HepG2 (cell line): ENCODE results near the gene MYO7A. TPM values are rescaled to one million over a fixed set of nuclear protein-coding genes. Genes with fewer than 3 reads are reported as not detected.

ENCODE experiments used
- ATAC-seq: fragments of 200-7000 bp; cut with Tn5 transposase; 3 replicates; pipeline ENCODE4 v1.9.1; 2020; ENCODE audit warnings: mild to moderate bottlenecking, moderate library complexity
- BruUV-seq: library from RNA; stranded (reverse); fragments of 400-500 nt; replicated peaks from 2 replicates; lab custom pipeline; 2021; lab: Mats Ljungman, UMichigan
- CTCF ChIA-PET: fragments of 300-600 bp; formaldehyde crosslinking; extraction: SDS; loops from one replicate; lab custom pipeline; 2021; ENCODE audit warnings: low total read pairs, inconsistent platforms, low intra/inter-chr PET ratio; lab: Yijun Ruan, JAX
- POLR2A ChIA-PET: fragments of 350-600 bp; sonication (Branson Sonifier 250); formaldehyde crosslinking; loops from one replicate; lab custom pipeline; 2020; ENCODE audit warnings: antibody characterized with exemption, inconsistent platforms; lab: Yijun Ruan, JAX
- DNase-seq: peaks from one replicate; pipeline ENCODE4 v3.0.0-alpha.2; 2015; ENCODE audit warnings: low spot score
- FAIRE-seq: peaks from 3 replicates; lab custom pipeline; 2011; peaks lifted over from hg19 to GRCh38; lab: Jason Lieb, UNC
- H2AFZ ChIP-seq: one replicate; pipeline ENCODE4 v1.6.1; 2011; ENCODE audit warnings: low read length, inconsistent platforms
- H3K27ac ChIP-seq: fragments of 300-600 bp; 3 replicates; pipeline ENCODE4 v1.8.0; 2011; ENCODE audit warnings: mixed run types, mild to moderate bottlenecking, mixed read lengths, low read length, inconsistent platforms; ENCODE audit not compliant: insufficient read depth; ENCODE audit errors: extremely low read length
- H3K27me3 ChIP-seq, 2 experiments: fragments of 200-600 bp in 1 of 2; 2 replicates in 1 of 2; 3 replicates in 1 of 2; pipeline versions ENCODE4 v1.6.0 to v1.8.0; 2011; ENCODE audit warnings: low read length in 2 of 2, mild to moderate bottlenecking in 2 of 2, moderate library complexity in 2 of 2, inconsistent platforms in 1 of 2; ENCODE audit not compliant: insufficient read depth in 2 of 2, control insufficient read depth in 1 of 2
- H3K36me3 ChIP-seq, 2 experiments: fragments of 200-600 bp in 1 of 2; replicated peaks in 1 of 2; 2 replicates in 1 of 2; 3 replicates in 1 of 2; pipeline versions ENCODE4 v1.5.1 to v1.8.0; 2011; ENCODE audit warnings: low read length in 2 of 2, inconsistent platforms in 1 of 2; ENCODE audit not compliant: insufficient read depth in 2 of 2, control insufficient read depth in 1 of 2
- H3K4me1 ChIP-seq: 2 replicates; pipeline ENCODE4 v1.5.1; 2012; ENCODE audit warnings: low read length, inconsistent platforms; ENCODE audit not compliant: insufficient read depth
- H3K4me2 ChIP-seq: 2 replicates; pipeline ENCODE4 v1.6.0; 2011; ENCODE audit warnings: low read depth, low read length, inconsistent platforms
- H3K4me3 ChIP-seq, 3 experiments: fragments of 200-600 bp in 1 of 3; sonication (generic), shearing (Covaris generic) in 1 of 3; replicated peaks in 1 of 3; 2 replicates each; pipeline ENCODE4 v1.5.1; 2011 to 2016; ENCODE audit warnings: low read length in 3 of 3, inconsistent platforms in 2 of 3, low read depth in 2 of 3, mild to moderate bottlenecking in 2 of 3, control low read depth in 1 of 3, mixed read lengths in 1 of 3; ENCODE audit not compliant: insufficient read depth in 1 of 3
- H3K79me2 ChIP-seq: one replicate; pipeline ENCODE4 v1.6.1; 2011; ENCODE audit warnings: low read length, inconsistent platforms; ENCODE audit not compliant: insufficient read depth
- H3K9ac ChIP-seq: 2 replicates; pipeline ENCODE4 v1.6.0; 2011; ENCODE audit warnings: mild to moderate bottlenecking, low read depth, low read length, inconsistent platforms; ENCODE audit not compliant: insufficient read depth
- H3K9me3 ChIP-seq: 2 replicates; pipeline ENCODE4 v1.5.1; 2012; ENCODE audit warnings: mild to moderate bottlenecking, low read length
- H4K20me1 ChIP-seq: 2 replicates; pipeline ENCODE4 v1.6.0; 2011; ENCODE audit warnings: inconsistent platforms, mild to moderate bottlenecking, low read length, moderate library complexity; ENCODE audit not compliant: insufficient read depth
- ESRRA ChIP-seq: sonication (generic); formaldehyde crosslinking; IDR thresholded peaks from 2 replicates; pipeline ENCODE4 v1.5.1; 2020; ENCODE audit warnings: mild to moderate bottlenecking, low read depth, missing genetic modification reagents
- ETV6 ChIP-seq: sonication (generic); formaldehyde crosslinking; conservative IDR thresholded peaks from 2 replicates; pipeline ENCODE4 v1.4.0; 2020; ENCODE audit warnings: missing genetic modification reagents
- KDM3A ChIP-seq: IDR thresholded peaks from 2 replicates; pipeline ENCODE4 v1.6.1; 2018; ENCODE audit warnings: low read depth, missing compliant biosample characterization
- ZNF143 ChIP-seq: sonication (generic); formaldehyde crosslinking; IDR thresholded peaks from 2 replicates; pipeline ENCODE4 v1.4.0; 2020; ENCODE audit warnings: missing genetic modification reagents
- WGBS: methylation state at CpG from one replicate; pipeline ENCODE4 v1.1.6; 2017; ENCODE audit warnings: low lambda C conversion rate; 5-methylcytosine and 5-hydroxymethylcytosine counted together
- in situ Hi-C: cut with HindIII; loops from 2 replicates; pipeline ENCODE4 v1.10.0; 2017; ENCODE audit warnings: low pct_unique_long_range_greater_than_20kb; ENCODE audit not compliant: extremely low pct_ligation_motif_present
- intact Hi-C: fragments of 100-400 bp; cut with micrococcal nuclease; formaldehyde crosslinking; loops from one replicate; pipeline ENCODE4 v1.10.0; 2022; ENCODE audit not compliant: unreplicated experiment
- polyA plus RNA-seq, 8 experiments: library from polyadenylated mRNA; depleted of rRNA in 3 of 8; stranded (reverse) in 7 of 8; unstranded in 1 of 8; fragments of >200 nt; fragmentation: Illumina TruSeq in 4 of 8; extraction: Trizol in 4 of 8; gene quantifications; 2 replicates each; pipeline versions ENCODE4 v1.2.1 to v1.2.3, GENCODE V29; 2011 to 2016; ENCODE audit warnings: low read depth in 4 of 8, missing spikeins in 1 of 8, mixed read lengths in 1 of 8; ENCODE audit not compliant: insufficient read depth in 1 of 8
- total RNA-seq, 5 experiments: library from RNA; depleted of rRNA; stranded (reverse); fragments of >200 nt; fragmentation: Illumina TruSeq; extraction: Trizol; gene quantifications; 2 replicates each; pipeline ENCODE4 v1.2.3, GENCODE V29; 2016; ENCODE audit warnings: low read depth in 1 of 5
- TF ChIP-seq, protein P1 (sequence below): sonication (generic); formaldehyde crosslinking; IDR thresholded peaks from 2 replicates; pipeline ENCODE4 v1.8.0; 2022; ENCODE audit warnings: mild to moderate bottlenecking, missing genetic modification reagents; ENCODE audit not compliant: insufficient replicate concordance
- TF ChIP-seq, protein P2 (sequence below): IDR thresholded peaks from 2 replicates; pipeline ENCODE4 v1.6.1; 2016; ENCODE audit warnings: mild to moderate bottlenecking
- TF ChIP-seq, protein P3 (sequence below): sonication (generic); formaldehyde crosslinking; IDR thresholded peaks from 2 replicates; pipeline ENCODE4 v1.9.0; 2021; ENCODE audit warnings: missing genetic modification reagents, borderline replicate concordance

The MYO7A gene
- total and polyA plus RNA-seq, 2 of the 13 experiments (the other 11 are each of a cell fraction or from before 2014, with no cell fraction given) = 7.5 to 10.0 TPM

DNA sequence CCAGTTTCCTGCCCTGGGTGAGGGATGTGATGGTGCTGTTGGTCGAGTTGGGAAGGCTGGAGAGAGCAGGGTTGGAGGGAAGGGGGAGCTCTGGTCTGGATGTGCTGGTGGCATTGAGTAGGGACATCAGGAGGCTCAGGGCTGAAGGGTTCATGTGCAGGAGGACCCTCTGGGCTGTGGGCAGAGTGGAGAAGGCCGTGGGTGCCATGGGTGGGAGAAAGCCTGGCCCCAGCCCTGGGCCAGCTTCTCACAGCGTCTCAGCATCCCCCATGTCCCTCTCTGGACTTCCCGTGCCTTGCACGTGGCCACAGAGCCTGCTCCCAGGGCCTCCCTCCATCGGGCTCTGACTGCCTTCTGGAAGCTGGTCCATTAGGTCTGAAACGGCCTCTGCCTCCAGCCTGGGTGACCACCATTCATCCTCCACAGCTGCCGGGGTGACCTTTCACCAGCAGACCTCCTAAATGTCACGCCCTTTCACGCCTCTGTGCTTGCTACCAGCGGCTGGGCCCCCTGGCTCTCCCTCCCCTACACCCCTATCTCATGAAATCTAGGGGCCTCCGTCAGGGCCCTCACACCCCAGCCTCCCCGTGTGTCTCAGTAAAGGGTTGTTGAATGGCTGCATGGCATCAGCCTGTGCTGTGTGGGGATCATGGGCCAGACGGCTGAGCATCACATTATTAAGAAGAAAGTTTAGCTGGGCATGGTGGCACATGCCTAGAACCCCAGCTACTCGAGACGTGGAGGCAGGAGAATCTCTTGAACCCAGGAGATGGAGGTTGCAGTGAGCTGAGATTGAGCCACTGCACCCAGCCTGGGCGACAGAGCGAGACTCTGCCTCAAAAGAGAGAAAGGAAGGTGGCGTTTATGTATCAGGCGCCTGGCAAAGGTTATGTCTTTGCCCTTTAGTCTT lies 25.5 kb downstream of the MYO7A start:
- no peak for FAIRE-seq
- ATAC-seq = no peak
- intact Hi-C loops (no loop called here), in situ Hi-C loops (no loop called here)
- H4K20me1 ChIP-seq = no peaks in the 10 kb centered on the region
- no peak overlapping the region for H3K27ac ChIP-seq
- CTCF ChIA-PET = no interaction called here
- H3K4me1 ChIP-seq = peaks cover 20% of the 10 kb centered on the region
- no peaks in the 10 kb centered on the region for H3K9me3 ChIP-seq
- no peak overlapping the region for H3K9ac ChIP-seq
- POLR2A ChIA-PET = interaction anchor here (0.6 to 1.3 kb wide), 2 partner anchors 9 to 23 kb away, joined by 3 read pairs; no protein-coding TSS in a partner anchor
- H3K79me2 ChIP-seq = no peaks in the 10 kb centered on the region
- no TSS peak for BruUV-seq
- H2AFZ ChIP-seq = no peak overlapping the region
- TF ChIP-seq ESRRA (CRISPR knock-in tag) (no peak), KDM3A (CRISPR knock-in tag) (no peak), ZNF143 (CRISPR knock-in tag) (no peak), ETV6 (CRISPR knock-in tag) (no peak)
- TF ChIP-seq, protein P1, sequence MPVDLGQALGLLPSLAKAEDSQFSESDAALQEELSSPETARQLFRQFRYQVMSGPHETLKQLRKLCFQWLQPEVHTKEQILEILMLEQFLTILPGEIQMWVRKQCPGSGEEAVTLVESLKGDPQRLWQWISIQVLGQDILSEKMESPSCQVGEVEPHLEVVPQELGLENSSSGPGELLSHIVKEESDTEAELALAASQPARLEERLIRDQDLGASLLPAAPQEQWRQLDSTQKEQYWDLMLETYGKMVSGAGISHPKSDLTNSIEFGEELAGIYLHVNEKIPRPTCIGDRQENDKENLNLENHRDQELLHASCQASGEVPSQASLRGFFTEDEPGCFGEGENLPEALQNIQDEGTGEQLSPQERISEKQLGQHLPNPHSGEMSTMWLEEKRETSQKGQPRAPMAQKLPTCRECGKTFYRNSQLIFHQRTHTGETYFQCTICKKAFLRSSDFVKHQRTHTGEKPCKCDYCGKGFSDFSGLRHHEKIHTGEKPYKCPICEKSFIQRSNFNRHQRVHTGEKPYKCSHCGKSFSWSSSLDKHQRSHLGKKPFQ (CRISPR knock-in tag) = no peak
- TF ChIP-seq, protein P2, sequence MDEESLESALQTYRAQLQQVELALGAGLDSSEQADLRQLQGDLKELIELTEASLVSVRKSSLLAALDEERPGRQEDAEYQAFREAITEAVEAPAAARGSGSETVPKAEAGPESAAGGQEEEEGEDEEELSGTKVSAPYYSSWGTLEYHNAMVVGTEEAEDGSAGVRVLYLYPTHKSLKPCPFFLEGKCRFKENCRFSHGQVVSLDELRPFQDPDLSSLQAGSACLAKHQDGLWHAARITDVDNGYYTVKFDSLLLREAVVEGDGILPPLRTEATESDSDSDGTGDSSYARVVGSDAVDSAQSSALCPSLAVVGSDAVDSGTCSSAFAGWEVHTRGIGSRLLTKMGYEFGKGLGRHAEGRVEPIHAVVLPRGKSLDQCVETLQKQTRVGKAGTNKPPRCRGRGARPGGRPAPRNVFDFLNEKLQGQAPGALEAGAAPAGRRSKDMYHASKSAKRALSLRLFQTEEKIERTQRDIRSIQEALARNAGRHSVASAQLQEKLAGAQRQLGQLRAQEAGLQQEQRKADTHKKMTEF (CRISPR knock-in tag) = no peak
- TF ChIP-seq, protein P3, sequence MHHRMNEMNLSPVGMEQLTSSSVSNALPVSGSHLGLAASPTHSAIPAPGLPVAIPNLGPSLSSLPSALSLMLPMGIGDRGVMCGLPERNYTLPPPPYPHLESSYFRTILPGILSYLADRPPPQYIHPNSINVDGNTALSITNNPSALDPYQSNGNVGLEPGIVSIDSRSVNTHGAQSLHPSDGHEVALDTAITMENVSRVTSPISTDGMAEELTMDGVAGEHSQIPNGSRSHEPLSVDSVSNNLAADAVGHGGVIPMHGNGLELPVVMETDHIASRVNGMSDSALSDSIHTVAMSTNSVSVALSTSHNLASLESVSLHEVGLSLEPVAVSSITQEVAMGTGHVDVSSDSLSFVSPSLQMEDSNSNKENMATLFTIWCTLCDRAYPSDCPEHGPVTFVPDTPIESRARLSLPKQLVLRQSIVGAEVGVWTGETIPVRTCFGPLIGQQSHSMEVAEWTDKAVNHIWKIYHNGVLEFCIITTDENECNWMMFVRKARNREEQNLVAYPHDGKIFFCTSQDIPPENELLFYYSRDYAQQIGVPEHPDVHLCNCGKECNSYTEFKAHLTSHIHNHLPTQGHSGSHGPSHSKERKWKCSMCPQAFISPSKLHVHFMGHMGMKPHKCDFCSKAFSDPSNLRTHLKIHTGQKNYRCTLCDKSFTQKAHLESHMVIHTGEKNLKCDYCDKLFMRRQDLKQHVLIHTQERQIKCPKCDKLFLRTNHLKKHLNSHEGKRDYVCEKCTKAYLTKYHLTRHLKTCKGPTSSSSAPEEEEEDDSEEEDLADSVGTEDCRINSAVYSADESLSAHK (CRISPR knock-in tag) = no peak
- no peak overlapping the region for H3K4me2 ChIP-seq
- no peak for DNase-seq
- no peaks in the 10 kb centered on the region for H3K27me3 ChIP-seq
- H3K4me3 ChIP-seq = no peak overlapping the region
- WGBS = 88% methylated on average over 18 of the region's 20 CpGs
- H3K36me3 ChIP-seq = no peaks in the 10 kb centered on the region
